B cell (primary cell): ENCODE data around the gene GRIK2.

Experiments
- EZH2 ChIP-seq: IDR thresholded peaks from 2 replicates; pipeline ENCODE4 v1.6.1; 2012; ENCODE audit warnings: borderline replicate concordance, low read depth, mild to moderate bottlenecking, moderate library complexity, low read length; ENCODE audit not compliant: insufficient read depth, poor library complexity, severe bottlenecking
- TF ChIP-seq, protein P1 (sequence below): fragments of 200-600 bp; IDR thresholded peaks from one replicate; pipeline ENCODE4 v1.8.0; 2022; ENCODE audit warnings: antibody characterized with exemption, mild to moderate bottlenecking

DNA sequence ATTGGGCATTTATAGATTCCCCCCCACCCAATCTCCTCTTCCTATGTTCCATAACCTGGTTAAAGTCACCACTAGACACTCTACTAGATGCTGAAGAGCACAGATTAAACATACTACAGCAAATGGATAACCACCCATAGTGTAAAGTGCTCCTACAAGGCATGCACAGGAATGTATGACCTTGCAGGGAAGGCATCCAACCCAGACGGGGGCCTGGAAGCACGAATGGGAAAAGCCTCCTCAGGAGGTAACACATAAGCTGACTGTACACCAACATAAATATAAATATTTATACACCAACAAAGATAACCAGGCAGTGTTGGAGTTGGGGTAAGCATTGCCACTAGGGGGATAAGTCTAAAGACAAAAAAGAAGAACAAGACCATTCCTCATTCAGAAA is 691.7 kb downstream of the GRIK2 start:
- TF ChIP-seq, protein P1, sequence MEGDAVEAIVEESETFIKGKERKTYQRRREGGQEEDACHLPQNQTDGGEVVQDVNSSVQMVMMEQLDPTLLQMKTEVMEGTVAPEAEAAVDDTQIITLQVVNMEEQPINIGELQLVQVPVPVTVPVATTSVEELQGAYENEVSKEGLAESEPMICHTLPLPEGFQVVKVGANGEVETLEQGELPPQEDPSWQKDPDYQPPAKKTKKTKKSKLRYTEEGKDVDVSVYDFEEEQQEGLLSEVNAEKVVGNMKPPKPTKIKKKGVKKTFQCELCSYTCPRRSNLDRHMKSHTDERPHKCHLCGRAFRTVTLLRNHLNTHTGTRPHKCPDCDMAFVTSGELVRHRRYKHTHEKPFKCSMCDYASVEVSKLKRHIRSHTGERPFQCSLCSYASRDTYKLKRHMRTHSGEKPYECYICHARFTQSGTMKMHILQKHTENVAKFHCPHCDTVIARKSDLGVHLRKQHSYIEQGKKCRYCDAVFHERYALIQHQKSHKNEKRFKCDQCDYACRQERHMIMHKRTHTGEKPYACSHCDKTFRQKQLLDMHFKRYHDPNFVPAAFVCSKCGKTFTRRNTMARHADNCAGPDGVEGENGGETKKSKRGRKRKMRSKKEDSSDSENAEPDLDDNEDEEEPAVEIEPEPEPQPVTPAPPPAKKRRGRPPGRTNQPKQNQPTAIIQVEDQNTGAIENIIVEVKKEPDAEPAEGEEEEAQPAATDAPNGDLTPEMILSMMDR = no peak
- no peak for TF ChIP-seq EZH2
